ENCODE data around the gene APCDD1L.

APCDD1L gene

GRCh38 chr20:58461104-58461503 lies 54.1 kb downstream of the APCDD1L start:
- DNase-seq = no peak

GRCh38 chr20:58459058-58459750 lies 56.0 kb downstream of the APCDD1L start:
- DNase-seq = no peak

GRCh38 chr20:58458342-58459057 lies 56.7 kb downstream of the APCDD1L start:
- no peak for DNase-seq

GRCh38 chr20:58457083-58457695 lies 58.0 kb downstream of the APCDD1L start:
- peak; percentile 55 for DNase-seq

GRCh38 chr20:58454460-58454859 lies 60.7 kb downstream of the APCDD1L start:
- no peak for DNase-seq

- peak; percentile 50 for DNase-seq
These were observed 61.8 kb downstream of the APCDD1L start for GRCh38 chr20:58453391-58453790.

- peak; percentile 95 for DNase-seq
These were observed 62.4 kb downstream of the APCDD1L start for GRCh38 chr20:58452667-58453255.

- no peak for DNase-seq
These were observed 64.9 kb downstream of the APCDD1L start for GRCh38 chr20:58450254-58450653.

- DNase-seq = no peak
These were observed 65.4 kb downstream of the APCDD1L start for GRCh38 chr20:58449681-58450221.

- no peak for DNase-seq
These were observed 66.2 kb downstream of the APCDD1L start for GRCh38 chr20:58448958-58449357.

- DNase-seq = no peak
These were observed 67.4 kb downstream of the APCDD1L start for GRCh38 chr20:58447511-58448391.

- no peak for DNase-seq
These were observed 68.3 kb downstream of the APCDD1L start for GRCh38 chr20:58446960-58447265.

GRCh38 chr20:58446264-58446959 lies 68.8 kb downstream of the APCDD1L start:
- no peak for DNase-seq

- no peak for DNase-seq
These were observed 70.4 kb downstream of the APCDD1L start for GRCh38 chr20:58444746-58445255.

- DNase-seq = no peak
These were observed 73.5 kb downstream of the APCDD1L start for GRCh38 chr20:58441723-58442122.

- DNase-seq = no peak
These were observed 75.0 kb downstream of the APCDD1L start for GRCh38 chr20:58440021-58440767.

- DNase-seq = no peak
These were observed 76.0 kb downstream of the APCDD1L start for GRCh38 chr20:58438970-58439808.

- DNase-seq = no peak
These were observed 78.1 kb downstream of the APCDD1L start for GRCh38 chr20:58436868-58437645.

- no peak for DNase-seq
These were observed 80.0 kb downstream of the APCDD1L start for GRCh38 chr20:58435237-58435636.
